Neural progenitor cell (in vitro differentiated cells): ENCODE results near the gene PPM1B.

ENCODE experiments used
- EZH2 ChIP-seq: fragments of 200-600 bp; sonication (generic); IDR thresholded peaks from 2 replicates; pipeline ENCODE4 v1.6.1; 2017; ENCODE audit warnings: antibody characterized with exemption, mild to moderate bottlenecking, moderate library complexity
- EZH2phosphoT487 ChIP-seq: fragments of 200-600 bp; sonication (generic); IDR thresholded peaks from 2 replicates; pipeline ENCODE4 v1.6.1; 2017; ENCODE audit warnings: antibody characterized with exemption

- no peak for TF ChIP-seq EZH2
- no peak for TF ChIP-seq EZH2phosphoT487
Observed at GRCh38 chr2:44152865-44153669, 15.6 kb upstream of the PPM1B start.
